Activated T-helper 2 cell treated with anti-CD3 and anti-CD28 coated beads, Interferon-gamma antibody, Interleukin-2, Interleukin-4, amounts not matched to agents 10 μg/mL and 5 μg/mL and 100 μg/mL, durations not matched to agents 14 hours and 24 hours and 36 hours (primary cell): ENCODE results near the gene RUFY4. TPM values are rescaled to one million over a fixed set of nuclear protein-coding genes. Genes with fewer than 3 reads are reported as not detected.
"Not testable (repeated sequence)": the region's sequence is repeated elsewhere in the genome, so short reads cannot be mapped to it uniquely, and the experiment has no call there.

Experiments used
- DNase-seq: peaks from one replicate; pipeline ENCODE4 v3.0.0; 2021; ENCODE audit warnings: low spot score
- H3K27ac Mint-ChIP-seq: one replicate; pipeline ENCODE4 v1.8.0; 2021; ENCODE audit warnings: mixed read lengths
- H3K27me3 Mint-ChIP-seq: one replicate; pipeline ENCODE4 v1.8.0; 2021; ENCODE audit warnings: low read depth, mixed read lengths
- H3K36me3 Mint-ChIP-seq: one replicate; pipeline ENCODE4 v1.8.0; 2021; ENCODE audit warnings: low read depth, mixed read lengths
- H3K4me1 Mint-ChIP-seq: one replicate; pipeline ENCODE4 v1.8.0; 2021; ENCODE audit warnings: low read depth, mixed read lengths
- H3K4me3 Mint-ChIP-seq: one replicate; pipeline ENCODE4 v1.8.0; 2021; ENCODE audit warnings: low read depth, mild to moderate bottlenecking, moderate library complexity, mixed read lengths
- H3K9me3 Mint-ChIP-seq: one replicate; pipeline ENCODE4 v1.8.0; 2021; ENCODE audit warnings: mixed read lengths
- intact Hi-C: fragments of 100-400 bp; cut with micrococcal nuclease; formaldehyde crosslinking; loops from one replicate; pipeline ENCODE4 v1.15.1; 2023
- total RNA-seq: library from RNA; stranded (reverse); gene quantifications from 2 replicates; pipeline ENCODE4 v1.2.3, GENCODE V29; 2022

The RUFY4 gene
- total RNA-seq, 1 donor from 2014 or later: 0.39 TPM

- Mint-ChIP-seq H3K36me3 (no peaks in the 10 kb centered on the region), H3K4me1 (no peaks in the 10 kb centered on the region), H3K9me3 (peaks cover 12% of the 10 kb centered on the region), H3K4me3 (no peak overlapping the region), H3K27ac (no peak overlapping the region), H3K27me3 (peaks cover 23% of the 10 kb centered on the region)
- DNase-seq: no peak
- intact Hi-C loops: no loop called here
These were observed 20.2 kb downstream of the RUFY4 start for GRCh38 chr2:218089259-218089658.

- no peak overlapping the region for H3K4me3 Mint-ChIP-seq
- H3K27me3 Mint-ChIP-seq: peaks cover 20% of the 10 kb centered on the region
These were observed 22.7 kb downstream of the RUFY4 start for GRCh38 chr2:218091746-218092145.

GRCh38 chr2:218093879-218094278 lies 24.8 kb downstream of the RUFY4 start:
- DNase-seq: no peak
- Mint-ChIP-seq H3K4me3 (no peak overlapping the region), H3K36me3 (no peaks in the 10 kb centered on the region), H3K27ac (no peak overlapping the region), H3K27me3 (peaks cover 33% of the 10 kb centered on the region), H3K9me3 (peaks cover 7% of the 10 kb centered on the region), H3K4me1 (peaks cover 13% of the 10 kb centered on the region)
- intact Hi-C loops: no loop called here

More at GRCh38 chr2:218091746-218092145, 22.7 kb downstream of the RUFY4 start:
- Mint-ChIP-seq H3K9me3 (no peaks in the 10 kb centered on the region), H3K4me1 (no peaks in the 10 kb centered on the region), H3K36me3 (no peaks in the 10 kb centered on the region), H3K27ac (no peak overlapping the region)
- intact Hi-C loops: no loop called here
- DNase-seq: no peak

- Mint-ChIP-seq H3K27me3 (peaks cover 44% of the 10 kb centered on the region), H3K9me3 (peaks cover 21% of the 10 kb centered on the region), H3K4me1 (peaks cover 13% of the 10 kb centered on the region), H3K27ac (no peak overlapping the region), H3K36me3 (no peaks in the 10 kb centered on the region), H3K4me3 (no peak overlapping the region)
- intact Hi-C loops: no loop called here
- no peak for DNase-seq
These were observed 26.8 kb downstream of the RUFY4 start for GRCh38 chr2:218095853-218096252.

DNA sequence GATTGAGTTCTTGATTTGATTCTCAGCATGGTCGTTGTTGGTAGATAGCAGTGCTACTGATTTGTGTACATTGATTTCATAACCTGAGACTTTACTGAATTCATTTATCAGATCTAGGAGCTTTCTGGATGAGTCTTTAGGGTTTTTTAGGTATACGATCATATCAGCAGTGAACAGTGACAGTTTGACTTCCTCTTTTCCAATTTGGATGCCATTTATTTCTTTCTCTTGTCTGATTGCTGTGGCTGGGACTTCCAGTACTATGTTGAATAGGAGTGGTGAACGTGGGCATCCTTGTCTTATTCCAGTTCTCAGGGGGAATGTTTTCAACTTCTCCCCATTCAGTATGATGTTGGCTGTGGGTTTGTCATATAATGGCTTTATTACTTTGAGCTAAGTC lies 28.9 kb downstream of the RUFY4 start:
- H3K36me3 Mint-ChIP-seq: no peaks in the 10 kb centered on the region

DNA sequence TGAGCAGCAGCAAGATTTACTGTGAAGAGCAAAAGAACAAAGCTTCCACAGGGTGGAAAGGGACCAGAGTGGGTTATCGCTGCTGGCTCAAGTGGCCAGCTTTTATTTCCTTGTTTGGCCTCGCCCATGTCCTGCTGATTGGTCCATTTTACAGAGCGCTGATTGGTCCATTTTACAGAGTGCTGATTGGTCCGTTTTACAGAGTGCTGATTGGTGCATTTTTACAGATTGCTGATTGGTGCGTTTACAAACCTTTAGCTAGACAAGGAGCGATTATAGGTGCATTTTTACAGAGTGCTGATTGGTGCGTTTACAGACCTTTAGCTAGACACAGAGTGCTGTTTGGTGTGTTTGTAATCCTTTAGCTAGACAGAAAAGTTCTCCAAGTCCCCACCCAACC lies 39.8 kb downstream of the RUFY4 start:
- H3K4me1 Mint-ChIP-seq, intact Hi-C loops, H3K4me3 Mint-ChIP-seq: not testable (repeated sequence)

More for the DNA sequence above, 28.9 kb downstream of the RUFY4 start:
- Mint-ChIP-seq H3K27ac (no peak overlapping the region), H3K27me3 (peaks cover 52% of the 10 kb centered on the region), H3K9me3 (peaks cover 21% of the 10 kb centered on the region), H3K4me1 (peaks cover 13% of the 10 kb centered on the region), H3K4me3 (no peak overlapping the region)
- DNase-seq: no peak
- intact Hi-C loops: no loop called here

DNA sequence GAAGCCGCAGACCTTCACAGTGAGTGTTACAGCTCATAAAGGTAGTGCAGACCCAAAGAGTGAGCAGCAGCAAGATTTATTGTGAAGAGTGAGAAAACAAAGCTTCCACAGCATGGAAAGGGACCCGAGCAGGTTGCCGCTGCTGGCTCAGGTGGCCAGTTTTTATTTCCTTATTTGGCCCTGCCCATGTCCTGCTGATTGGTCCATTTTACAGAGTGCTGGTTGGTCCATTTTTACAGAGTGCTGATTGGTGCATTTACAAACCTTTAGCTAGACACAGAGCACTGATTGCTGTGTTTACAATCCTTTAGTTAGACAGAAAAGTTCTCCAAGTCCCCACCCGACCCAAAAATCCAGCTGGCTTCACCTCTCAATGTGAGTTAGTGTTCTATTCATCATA lies 52.7 kb downstream of the RUFY4 start:
- H3K36me3 Mint-ChIP-seq, H3K4me3 Mint-ChIP-seq, intact Hi-C loops, H3K27ac Mint-ChIP-seq, H3K4me1 Mint-ChIP-seq, DNase-seq: not testable (repeated sequence)
- Mint-ChIP-seq H3K9me3 (peaks cover 15% of the 10 kb centered on the region), H3K27me3 (peaks cover 12% of the 10 kb centered on the region)

More for the DNA sequence above, 39.8 kb downstream of the RUFY4 start:
- Mint-ChIP-seq H3K27me3 (peaks cover 22% of the 10 kb centered on the region), H3K9me3 (peaks cover 16% of the 10 kb centered on the region)
- not testable (repeated sequence) for H3K27ac Mint-ChIP-seq, H3K36me3 Mint-ChIP-seq, DNase-seq

- Mint-ChIP-seq H3K27me3 (peaks cover 12% of the 10 kb centered on the region), H3K9me3 (peaks cover 11% of the 10 kb centered on the region)
- H3K4me3 Mint-ChIP-seq, H3K36me3 Mint-ChIP-seq, H3K27ac Mint-ChIP-seq, H3K4me1 Mint-ChIP-seq, intact Hi-C loops, DNase-seq: not testable (repeated sequence)
These were observed 53.2 kb downstream of the RUFY4 start for GRCh38 chr2:218122286-218122685.

GRCh38 chr2:218123986-218124385 lies 54.9 kb downstream of the RUFY4 start:
- H3K4me1 Mint-ChIP-seq: peaks cover 8% of the 10 kb centered on the region
- no peak overlapping the region for H3K27ac Mint-ChIP-seq
- intact Hi-C loops: no loop called here
- DNase-seq: no peak
- H3K36me3 Mint-ChIP-seq: no peaks in the 10 kb centered on the region
- H3K9me3 Mint-ChIP-seq: peaks cover 7% of the 10 kb centered on the region
- no peak overlapping the region for H3K4me3 Mint-ChIP-seq
- H3K27me3 Mint-ChIP-seq: peaks cover 19% of the 10 kb centered on the region

GRCh38 chr2:218125095-218125494 lies 56.0 kb downstream of the RUFY4 start:
- Mint-ChIP-seq H3K4me1 (peaks cover 8% of the 10 kb centered on the region), H3K27ac (no peak overlapping the region), H3K27me3 (peaks cover 22% of the 10 kb centered on the region), H3K9me3 (peaks cover 7% of the 10 kb centered on the region), H3K4me3 (no peak overlapping the region), H3K36me3 (no peaks in the 10 kb centered on the region)
- no peak for DNase-seq
- intact Hi-C loops: no loop called here

DNA sequence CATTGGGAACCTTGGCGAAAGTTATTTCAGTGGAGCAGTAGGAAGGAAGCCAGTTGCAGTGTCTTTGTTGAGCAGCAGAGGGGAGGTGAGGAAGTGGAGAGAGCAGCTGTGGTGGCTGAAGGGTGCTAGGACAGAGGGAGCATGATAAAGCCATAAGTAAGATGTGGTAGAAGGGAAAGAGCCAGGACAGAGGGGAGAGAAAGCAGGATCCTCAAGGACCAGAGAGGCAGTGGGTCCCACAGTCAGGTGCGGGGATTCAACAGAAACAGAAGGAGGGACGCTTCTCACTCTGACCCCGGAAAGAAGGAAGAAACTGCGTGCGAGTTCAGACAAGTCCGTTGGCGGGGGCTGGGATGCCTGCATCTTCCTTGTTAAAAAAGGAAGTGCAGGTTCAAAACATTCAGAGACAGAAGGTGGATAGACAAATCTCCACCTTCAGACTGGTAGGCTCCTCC lies 56.6 kb downstream of the RUFY4 start, which contains the start of gene CXCR2:
Gene CXCR2 (plus strand): TSS at position 403 of the 455 bp plus-strand sequence. CDS start 8,774 bp downstream, outside the sequence.
- no peak for DNase-seq
- peak within 1 kb of the TSS; percentile 43 for H3K4me3 Mint-ChIP-seq
- H3K27ac Mint-ChIP-seq: peak within 1 kb of the TSS; percentile 10
- H3K9me3 Mint-ChIP-seq: peaks cover 7% of the 10 kb centered on the region
- H3K36me3 Mint-ChIP-seq: no peaks in the 10 kb centered on the region
- H3K27me3 Mint-ChIP-seq: peaks cover 22% of the 10 kb centered on the region
- intact Hi-C loops: no loop called here
- H3K4me1 Mint-ChIP-seq: peaks cover 8% of the 10 kb centered on the region

GRCh38 chr2:218127929-218128455 lies 58.9 kb downstream of the RUFY4 start:
- no peak for DNase-seq
- intact Hi-C loops: no loop called here
- H3K27me3 Mint-ChIP-seq: peaks cover 11% of the 10 kb centered on the region
- no peaks in the 10 kb centered on the region for H3K36me3 Mint-ChIP-seq
- no peak overlapping the region for H3K4me3 Mint-ChIP-seq
- peaks cover 8% of the 10 kb centered on the region for H3K4me1 Mint-ChIP-seq
- H3K9me3 Mint-ChIP-seq: no peaks in the 10 kb centered on the region
- no peak overlapping the region for H3K27ac Mint-ChIP-seq

GRCh38 chr2:218128781-218129457 lies 59.9 kb downstream of the RUFY4 start:
- no peak for DNase-seq
- H3K36me3 Mint-ChIP-seq: no peaks in the 10 kb centered on the region
- peaks cover 11% of the 10 kb centered on the region for H3K27me3 Mint-ChIP-seq
- H3K27ac Mint-ChIP-seq: no peak overlapping the region
- no peaks in the 10 kb centered on the region for H3K9me3 Mint-ChIP-seq
- intact Hi-C loops: no loop called here
- peaks cover 8% of the 10 kb centered on the region for H3K4me1 Mint-ChIP-seq
- H3K4me3 Mint-ChIP-seq: no peak overlapping the region
